ENCODE measurements around the gene PPP1R12B.
"Not testable (repeated sequence)": the region's sequence is repeated elsewhere in the genome, so short reads cannot be mapped to it uniquely, and the experiment has no call there.

The PPP1R12B gene

DNA sequence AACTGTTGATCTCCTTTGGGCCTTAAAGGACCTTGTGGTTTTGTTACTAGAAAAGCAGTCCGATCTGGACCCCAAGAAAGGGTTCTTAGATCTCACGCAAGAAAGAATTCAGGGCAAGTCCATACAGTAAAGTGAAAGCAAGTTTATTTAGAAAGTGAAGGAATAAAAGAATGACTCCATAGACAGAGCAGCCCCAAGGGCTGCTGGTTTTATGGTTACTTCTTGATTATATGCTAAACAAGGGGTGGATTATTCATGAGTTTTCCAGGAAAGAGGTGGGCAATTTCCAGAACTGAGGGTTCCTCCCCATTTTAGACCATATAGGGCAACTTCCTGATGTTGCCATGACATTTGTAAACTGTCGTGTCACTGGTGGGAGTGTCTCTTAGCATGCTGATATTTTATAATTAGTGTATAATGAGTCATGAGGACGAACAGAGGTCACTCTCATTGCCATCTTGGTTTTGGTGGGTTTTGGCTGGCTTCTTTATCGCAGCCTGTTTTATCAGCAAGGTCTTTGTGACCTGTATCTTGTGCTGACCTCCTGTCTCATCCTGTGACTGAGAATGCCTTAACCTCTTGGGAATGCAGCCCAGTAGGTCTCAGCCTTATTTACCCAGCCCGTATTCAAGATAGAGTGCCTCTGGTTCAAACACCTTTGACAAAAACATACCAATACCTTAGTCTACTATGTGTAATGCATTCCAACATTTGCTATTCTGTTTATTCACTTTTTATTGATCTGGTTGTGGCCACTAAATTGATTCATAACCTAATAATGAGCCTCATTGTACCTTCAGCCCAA, 183.5 kb downstream of the PPP1R12B start:
- not testable (repeated sequence) for DNase-seq (ENCODE audit: low read depth)

DNA sequence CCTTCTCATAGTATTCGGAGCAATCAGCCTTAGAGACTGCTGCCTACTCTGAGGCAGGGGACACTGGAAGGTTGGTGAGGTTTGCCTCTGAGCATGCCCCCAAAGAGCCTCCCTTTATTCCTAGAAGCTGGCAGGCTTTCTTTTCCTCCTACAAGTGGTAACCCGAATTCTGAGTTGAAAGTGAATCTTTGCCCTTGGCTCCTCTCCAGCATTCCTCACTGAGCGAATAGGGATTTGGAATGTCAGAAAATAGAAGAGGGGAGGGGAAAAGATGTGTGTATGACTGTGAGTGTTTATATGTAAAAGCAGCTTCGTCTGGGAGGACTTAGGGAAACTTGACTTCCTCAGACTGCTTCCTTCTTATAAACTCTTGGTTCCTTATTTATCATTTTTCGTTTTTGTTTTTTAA, 190.7 kb downstream of the PPP1R12B start:
- DNase-seq (ENCODE audit: low read depth): not testable (repeated sequence)

DNA sequence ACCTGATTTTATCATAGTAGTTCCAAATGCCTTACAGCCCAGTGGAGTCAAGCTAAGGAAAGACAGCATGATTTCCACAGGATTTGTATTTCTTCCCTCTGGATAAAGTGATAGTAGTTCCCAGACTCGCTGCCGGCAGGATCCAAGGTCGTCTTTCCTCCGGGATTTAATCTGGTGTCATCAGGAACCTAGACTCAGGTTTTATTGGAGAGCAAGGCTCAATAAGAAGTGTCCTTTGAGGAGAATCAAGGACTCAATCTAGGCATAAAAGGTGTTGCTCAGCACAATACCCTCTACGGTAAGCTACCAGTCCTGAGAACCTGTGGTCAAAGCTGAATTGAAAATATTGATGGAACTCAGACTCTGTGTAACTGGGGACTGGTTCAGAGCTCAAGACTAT, 191.1 kb downstream of the PPP1R12B start:
- DNase-seq (ENCODE audit: low read depth): not testable (repeated sequence)

DNA sequence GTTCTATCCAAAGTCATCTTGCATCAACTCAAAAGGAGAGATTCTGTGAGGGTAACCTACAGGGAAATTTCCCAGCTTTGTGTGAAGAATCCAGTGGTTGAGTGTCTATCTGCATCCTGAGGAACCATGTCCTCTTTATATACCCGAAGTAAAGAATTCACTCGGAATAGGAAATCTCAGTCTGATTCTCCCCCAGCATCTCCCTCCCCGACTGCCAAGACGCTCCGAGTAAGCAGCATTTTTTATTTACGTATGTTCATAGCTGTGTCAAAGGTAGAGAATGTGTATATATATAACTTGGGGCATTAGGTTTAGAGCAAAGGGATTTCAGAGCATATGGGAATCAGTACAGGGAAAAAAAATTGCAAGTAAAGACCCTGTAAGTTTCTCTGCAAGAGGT, 191.5 kb downstream of the PPP1R12B start:
- no peak for DNase-seq (ENCODE audit: low read depth)

DNA sequence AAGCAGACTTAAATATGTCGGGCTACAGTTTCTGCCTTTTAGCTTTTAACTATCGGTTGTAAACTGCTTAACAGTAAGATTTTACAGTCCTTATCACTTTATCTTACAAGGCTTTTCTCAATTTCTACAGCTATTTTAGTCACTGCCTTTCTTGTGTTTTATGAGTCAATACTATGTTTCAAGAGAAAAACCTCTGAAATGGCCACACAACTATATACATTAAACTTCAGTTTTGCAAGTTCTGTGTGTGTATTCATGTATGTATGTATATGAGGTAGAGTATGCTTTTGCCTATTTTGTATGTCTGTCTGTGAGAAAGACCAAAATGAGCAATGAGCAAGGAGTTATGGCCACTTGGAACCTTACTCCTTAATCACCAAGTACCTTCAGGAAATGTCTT, 191.9 kb downstream of the PPP1R12B start:
- no peak for DNase-seq (ENCODE audit: low read depth)

DNA sequence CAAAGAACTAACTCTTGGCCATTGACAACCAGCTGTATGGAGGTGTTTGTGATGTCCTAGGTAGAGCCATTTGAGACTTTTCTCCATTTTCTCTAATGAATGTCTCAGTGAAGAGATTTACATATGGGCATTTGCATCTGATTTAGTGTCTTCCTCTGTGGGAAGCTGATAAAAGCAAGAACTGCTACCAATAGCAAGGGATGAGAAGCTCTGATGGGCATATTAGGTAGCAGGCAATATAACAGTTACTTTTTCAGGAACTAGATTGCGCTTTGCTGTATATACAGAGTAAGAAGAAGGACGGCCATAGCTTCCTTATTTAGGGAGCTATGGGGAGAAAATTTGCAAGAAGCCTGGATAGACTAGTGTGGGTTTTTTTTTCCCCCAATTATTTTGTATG, 192.4 kb downstream of the PPP1R12B start:
- DNase-seq (ENCODE audit: low read depth): not testable (repeated sequence)

DNA sequence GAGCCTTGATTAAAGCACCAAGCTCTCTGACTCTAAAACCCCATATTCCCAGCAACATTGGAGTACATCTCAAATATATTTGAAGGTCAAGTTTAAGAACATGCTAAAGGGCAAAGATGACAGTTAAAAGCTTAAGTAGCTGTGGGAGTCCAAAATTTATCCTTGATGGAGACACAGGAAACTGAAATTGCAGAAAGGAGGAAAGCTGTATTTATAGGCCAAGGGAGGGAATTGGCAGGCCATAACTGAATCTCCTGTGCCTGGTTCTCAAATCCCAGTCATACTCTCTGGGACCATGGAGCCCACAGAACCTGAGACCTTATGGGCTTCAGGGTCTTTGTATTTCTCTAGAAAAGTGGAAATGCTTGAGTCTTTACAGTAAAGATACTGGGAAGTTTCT, 193.9 kb downstream of the PPP1R12B start:
- DNase-seq (ENCODE audit: low read depth): not testable (repeated sequence)

DNA sequence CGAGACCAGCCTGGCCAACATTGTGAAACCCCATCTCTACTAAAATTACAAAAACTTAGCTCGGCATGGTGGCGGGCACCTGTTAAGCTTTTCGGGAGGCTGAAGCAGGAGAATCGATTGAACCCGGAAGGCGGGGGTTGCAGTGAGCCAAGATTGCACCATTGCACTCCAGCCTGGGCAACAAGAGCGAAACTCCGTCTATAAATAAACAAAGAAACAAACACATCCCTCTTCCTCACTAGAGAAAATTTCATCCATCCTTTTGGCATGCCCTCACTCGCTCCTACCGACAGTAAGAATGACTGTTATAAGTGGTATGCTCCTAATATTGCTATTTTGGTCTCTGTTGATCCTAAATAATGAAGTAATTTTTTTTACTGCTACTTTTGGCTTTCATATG, 195.0 kb downstream of the PPP1R12B start:
- not testable (repeated sequence) for DNase-seq (ENCODE audit: low read depth)

DNA sequence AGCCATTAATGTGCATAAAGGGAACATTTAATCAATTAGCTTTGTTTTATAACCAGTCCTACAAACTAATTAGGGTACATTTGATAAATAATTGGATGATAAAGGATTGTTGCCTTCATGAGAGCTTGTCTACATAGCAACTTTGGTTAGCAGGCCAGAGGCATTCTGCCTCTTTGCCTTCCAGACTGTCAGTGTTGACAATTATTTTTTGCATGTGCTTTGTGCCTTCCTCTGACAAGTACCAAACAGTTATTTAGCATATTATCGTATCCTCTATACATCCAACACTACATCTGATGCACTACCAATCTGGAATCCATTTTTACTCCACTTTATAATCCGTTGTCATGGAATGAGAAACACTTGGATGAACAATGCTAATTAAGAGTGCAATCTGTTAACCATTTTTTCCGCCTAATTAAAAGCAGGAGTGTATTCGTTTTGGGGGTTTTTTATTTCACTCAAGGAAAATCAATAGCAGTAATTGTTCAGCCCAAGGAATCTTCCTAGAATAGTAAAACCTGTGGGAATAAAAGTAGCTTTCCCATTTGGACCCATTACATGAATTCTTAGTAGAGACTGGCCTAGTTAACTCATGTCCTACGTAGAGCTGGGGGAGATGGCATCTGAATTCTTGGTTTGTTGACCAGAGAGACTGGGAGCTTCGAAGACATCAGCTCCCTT, 196.4 kb downstream of the PPP1R12B start:
- DNase-seq (ENCODE audit: low read depth): not testable (repeated sequence)

DNA sequence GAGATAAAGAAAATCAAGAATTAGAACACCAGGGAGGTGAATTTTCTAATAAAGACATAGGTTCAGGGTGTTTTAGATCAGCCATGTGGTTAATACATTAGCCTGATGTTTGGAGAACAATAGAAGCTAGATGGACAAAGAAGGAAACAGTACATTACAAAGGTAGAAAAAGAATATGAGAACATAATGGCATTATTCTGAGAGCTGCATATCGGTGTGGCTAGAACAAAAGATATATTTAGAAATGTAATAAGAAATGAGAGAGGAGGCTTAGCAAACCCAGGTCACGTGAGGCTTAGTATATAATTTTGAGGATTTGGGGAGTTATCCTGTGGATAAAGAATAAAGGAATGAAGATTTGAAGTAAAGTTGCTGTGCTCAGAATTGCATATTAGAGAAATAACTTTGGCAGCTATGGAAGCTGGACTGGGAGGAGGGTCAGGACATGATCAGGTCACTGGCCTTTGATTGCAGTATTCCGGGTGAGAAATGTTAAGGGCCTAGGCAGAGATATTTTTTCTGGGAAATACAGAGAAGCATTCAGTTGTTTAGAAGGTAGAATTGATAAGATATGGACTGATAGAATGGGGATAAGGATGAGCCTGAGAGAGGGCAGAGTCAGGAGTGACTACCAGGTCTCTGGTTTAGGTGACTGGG, 197.3 kb downstream of the PPP1R12B start:
- DNase-seq (ENCODE audit: low read depth): not testable (repeated sequence)

DNA sequence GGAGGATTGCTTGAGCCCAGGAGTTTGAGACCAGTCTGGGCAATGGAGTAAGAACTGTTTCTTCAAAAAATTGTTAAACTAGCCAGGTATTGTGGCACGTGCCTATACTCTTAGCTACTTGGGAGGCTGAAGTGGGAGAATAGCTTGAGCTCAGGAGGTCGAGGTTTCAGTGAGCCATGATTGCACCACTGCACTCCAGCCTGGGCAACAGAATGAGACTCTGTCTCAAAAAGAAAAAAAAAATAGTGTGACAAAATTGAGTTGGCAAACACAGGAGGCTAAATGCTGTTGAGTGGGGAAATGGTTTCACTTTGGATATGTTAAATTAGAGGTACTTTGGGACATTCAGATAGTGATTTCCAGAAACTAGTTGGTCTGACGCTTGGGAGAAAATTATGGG, 197.9 kb downstream of the PPP1R12B start:
- not testable (repeated sequence) for DNase-seq (ENCODE audit: low read depth)

DNA sequence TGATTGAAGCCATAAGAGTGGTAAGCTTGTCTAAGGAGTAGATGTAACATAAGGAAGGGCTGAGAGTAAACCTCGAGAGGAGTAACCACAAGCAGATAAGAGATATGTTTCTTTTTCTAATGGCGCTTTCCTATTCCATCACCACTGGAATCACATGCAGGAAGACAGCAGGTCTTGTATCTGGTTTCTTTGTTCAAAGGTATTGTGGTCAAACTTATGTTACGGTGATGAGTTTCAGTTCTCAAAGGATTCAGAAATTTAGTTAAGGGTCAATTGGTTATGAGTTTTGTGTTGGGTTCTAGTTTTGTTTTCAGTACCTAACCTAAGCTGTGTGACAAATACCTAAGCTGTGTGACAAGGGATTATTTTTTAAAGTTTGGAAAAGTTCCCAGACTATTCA, 198.3 kb downstream of the PPP1R12B start:
- DNase-seq (ENCODE audit: low read depth): not testable (repeated sequence)

DNA sequence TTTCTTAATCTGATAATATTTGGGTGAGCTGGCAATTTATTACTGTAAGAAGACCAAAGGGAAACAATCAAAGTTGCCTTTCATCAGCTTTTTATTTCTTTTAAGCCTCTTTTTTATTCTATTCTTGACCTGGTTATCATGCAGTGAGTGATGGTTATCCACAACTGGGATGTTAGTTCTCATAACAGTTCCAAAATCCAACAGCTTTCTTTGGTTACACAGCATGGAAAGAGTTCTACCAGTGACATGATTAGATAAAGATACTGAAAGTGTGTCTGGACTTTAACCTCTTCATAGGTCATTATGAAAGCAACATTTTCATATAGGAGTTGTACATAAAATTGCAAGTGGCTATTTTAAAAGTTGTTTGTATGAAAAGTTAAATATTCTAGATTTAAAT, 198.7 kb downstream of the PPP1R12B start:
- no peak for DNase-seq (ENCODE audit: low read depth)

DNA sequence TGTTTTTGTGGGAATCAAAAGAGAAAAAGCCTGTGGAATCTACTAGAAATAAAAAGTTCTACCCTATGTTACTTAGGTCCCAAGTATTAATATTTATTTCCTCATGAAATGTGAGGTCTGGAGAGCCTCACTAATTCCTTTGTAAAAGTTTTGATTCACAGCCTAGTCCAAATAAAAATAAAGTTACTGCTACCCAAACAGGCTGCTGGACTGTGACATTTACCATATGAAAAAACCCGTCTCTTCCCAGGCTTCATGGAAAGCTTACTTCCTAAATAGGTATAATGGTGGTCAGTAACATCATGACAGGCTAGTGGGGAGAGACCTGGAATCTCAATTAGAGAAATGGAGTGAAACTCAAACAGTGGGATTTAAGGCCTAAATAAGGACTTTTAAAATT, 201.6 kb downstream of the PPP1R12B start:
- not testable (repeated sequence) for DNase-seq (ENCODE audit: low read depth)

DNA sequence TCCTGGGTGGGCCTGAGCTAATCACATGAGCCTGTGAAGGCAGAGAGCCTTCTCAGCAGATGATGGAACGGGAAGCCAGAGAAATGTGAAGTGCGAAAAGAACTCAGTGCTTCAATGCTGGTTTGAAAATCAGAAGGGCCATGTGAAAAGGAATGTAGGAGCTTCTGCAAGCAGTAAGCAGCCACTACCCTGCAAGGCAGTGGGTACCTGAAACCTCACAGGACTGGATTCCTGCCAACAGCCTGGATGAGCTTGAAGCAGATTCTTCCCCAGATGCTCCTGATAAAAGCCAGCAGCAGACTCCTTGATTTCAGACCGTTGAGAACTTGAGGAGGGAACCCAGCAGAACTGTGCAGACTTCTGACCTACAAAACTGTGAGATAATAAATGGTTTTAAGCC, 203.2 kb downstream of the PPP1R12B start:
- no peak for DNase-seq (ENCODE audit: low read depth)

DNA sequence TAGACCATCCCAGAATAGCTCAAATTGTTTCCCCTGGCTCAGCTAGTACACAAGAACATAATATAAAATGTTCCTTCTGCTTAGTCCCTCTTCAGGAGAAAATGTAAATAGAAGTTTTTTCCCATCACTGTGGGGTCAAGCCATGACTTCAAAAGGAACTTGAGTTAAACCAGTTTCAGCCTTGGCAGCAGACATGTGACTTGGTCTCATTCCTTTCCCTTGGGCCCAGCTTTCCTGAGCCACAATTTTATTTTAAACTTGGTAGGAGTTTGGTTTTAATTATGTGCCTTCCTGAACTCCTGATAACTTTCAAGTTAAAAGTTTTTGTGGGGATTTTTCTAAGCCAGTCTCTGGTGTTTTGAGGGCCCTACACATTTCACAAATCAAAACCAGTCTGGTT, 204.1 kb downstream of the PPP1R12B start:
- DNase-seq (ENCODE audit: low read depth): not testable (repeated sequence)

DNA sequence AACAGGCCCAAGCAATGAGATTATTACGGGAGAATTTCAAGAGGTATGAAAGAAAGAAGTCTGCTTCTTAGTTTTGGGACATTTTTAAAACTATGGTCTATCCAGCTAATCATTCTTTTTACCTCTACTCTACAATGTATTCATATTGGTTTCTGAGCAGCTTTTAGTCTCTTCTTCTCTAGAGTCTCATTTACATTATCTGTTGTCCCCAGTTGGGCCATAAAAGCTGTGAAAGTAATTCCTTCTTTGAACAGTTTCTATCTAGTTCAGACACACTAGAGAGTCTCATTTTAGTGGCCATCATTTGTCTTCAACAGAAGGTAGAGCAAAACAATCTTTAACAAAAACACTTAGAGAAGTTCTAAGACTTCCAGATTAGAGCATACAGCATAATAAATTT, 204.6 kb downstream of the PPP1R12B start:
- DNase-seq (ENCODE audit: low read depth): not testable (repeated sequence)

DNA sequence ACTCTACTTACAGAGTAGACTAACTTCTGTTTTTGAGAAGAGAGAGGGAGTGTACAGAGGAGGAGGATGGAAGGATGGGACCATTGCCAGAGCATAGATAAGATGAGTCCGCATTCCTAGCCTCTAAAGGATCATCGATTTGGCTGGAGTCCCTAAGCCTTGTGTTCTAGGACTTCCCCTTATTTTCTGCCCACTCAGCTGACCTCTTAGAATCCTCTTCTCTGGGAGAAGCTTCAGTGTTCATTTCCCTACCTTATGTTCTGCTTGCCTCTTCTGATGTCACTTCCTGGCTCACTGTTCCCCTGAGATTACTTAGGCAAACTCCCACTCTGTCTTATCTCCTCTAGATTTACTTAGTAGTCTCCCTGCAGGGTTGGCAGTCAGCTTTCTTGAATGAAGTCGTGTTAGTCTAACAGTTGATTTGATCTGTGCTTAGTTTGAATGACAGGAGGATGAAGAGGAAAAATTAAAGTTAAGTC, 205.1 kb downstream of the PPP1R12B start:
- DNase-seq (ENCODE audit: low read depth): no peak

DNA sequence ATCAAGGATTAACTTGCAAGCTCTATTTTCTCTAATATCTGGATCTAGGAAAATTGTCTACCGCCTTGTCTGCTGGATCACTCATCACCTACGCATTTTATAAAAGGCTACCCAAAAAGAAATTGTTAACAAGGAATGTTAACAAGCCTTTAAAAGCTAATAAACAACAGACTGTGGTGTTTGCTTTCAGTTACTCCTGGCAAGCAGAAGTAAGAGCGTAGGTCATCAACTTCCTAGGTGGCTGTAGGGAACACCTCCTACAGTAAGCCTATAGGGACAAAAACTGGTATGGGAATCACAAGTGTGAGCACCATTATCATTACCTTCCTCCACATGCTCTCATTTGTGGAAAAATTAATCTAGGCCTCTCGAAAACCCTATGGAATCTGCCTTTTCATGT, 206.1 kb downstream of the PPP1R12B start:
- not testable (repeated sequence) for DNase-seq (ENCODE audit: low read depth)

DNA sequence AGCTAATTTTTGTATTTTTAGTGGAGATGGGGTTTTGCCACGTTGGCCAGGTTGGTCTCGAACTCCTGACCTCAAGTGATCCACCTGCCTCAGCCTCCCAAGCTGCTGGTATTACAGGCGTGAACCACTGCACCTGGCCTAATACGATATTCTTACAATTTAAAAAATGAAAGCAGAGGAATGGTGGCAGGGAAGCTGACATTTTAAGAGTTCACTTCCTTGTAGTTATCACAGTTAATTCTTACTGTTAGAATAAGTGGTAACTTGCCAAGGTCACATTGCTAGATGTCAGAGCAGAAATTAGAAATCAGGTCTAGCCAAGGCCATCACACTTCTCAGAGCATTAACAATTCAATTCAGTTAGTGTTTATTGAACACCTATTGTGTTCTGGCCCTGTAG, 207.5 kb downstream of the PPP1R12B start:
- not testable (repeated sequence) for DNase-seq (ENCODE audit: low read depth)

DNA sequence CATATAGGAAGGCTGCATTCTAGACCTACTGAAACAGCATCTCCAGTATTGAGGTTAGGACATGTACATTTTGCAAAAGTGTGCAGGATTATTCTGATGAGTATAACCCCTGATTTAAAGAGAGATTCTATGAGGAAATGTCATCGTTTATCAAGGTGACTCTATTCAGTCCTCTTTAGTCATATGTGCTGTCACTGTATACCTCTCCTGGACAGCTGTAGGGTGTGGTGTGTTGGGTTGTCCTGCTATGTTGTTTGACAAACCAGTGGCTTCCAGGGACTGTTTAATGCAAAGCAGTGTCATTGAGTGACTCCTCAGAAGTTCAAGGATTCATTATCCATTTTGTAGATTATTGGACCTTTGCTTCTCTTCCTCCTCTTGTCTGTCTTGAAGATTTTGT, 209.2 kb downstream of the PPP1R12B start:
- DNase-seq (ENCODE audit: low read depth): not testable (repeated sequence)

DNA sequence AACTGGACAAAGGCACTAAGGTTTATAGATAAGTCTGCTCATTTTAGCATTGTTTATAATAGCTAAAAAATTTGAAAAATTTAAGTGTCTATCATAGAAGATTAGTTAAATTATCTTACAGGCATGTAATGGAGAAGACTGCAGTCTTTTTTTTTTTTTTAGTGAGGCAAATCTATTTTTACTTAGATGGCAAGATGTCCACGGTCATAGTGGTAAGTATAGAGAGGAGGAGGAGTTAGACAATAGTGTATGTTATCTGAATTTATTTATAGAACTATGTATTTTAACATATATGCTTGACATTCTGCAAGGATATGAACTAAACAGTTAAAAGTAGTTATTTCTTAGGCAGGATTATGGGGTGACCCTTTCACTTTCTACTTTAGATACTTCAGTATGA, 212.7 kb downstream of the PPP1R12B start:
- no peak for DNase-seq (ENCODE audit: low read depth)
